B cell (primary cell): ENCODE measurements around the gene LCN10. TPM values are rescaled to one million over a fixed set of nuclear protein-coding genes. Genes with fewer than 3 reads are reported as not detected.

Experiments used
- ATAC-seq: fragments of 200-7000 bp; cut with Tn5 transposase; one replicate; pipeline ENCODE4 v1.10.0; 2021; ENCODE audit warnings: low read depth, mild to moderate bottlenecking, moderate number of reproducible peaks, moderate library complexity
- CTCF ChIA-PET: fragments of 350-600 bp; sonication (Branson Sonifier 250); formaldehyde crosslinking; loops from one replicate; lab custom pipeline; 2021; ENCODE audit warnings: antibody characterized with exemption, inconsistent platforms; lab: Charles Lee
- POLR2A ChIA-PET: fragments of 350-600 bp; sonication (Branson Sonifier 250); formaldehyde crosslinking; loops from one replicate; lab custom pipeline; 2021; ENCODE audit warnings: antibody characterized with exemption; lab: Charles Lee
- DNase-seq: peaks from one replicate; pipeline ENCODE4 v3.0.0; 2013
- H2AFZ ChIP-seq: 2 replicates; pipeline ENCODE4 v1.6.1; 2012; ENCODE audit warnings: mild to moderate bottlenecking, low read depth, low read length; ENCODE audit not compliant: insufficient read depth, poor library complexity, severe bottlenecking
- H3K27ac ChIP-seq, 2 donors: 1 replicate in 1 of 2; 2 replicates in 1 of 2; pipeline ENCODE4 v1.5.1; 2012 to 2013; ENCODE audit warnings: low read length in 2 of 2, mild to moderate bottlenecking in 2 of 2, moderate library complexity in 1 of 2
- H3K27me3 ChIP-seq, 4 experiments: fragments of 200-600 bp in 1 of 4; sonication (generic) in 1 of 4; replicated peaks in 1 of 4; 1 replicate in 2 of 4; 2 replicates in 2 of 4; pipeline versions ENCODE4 v1.6.1 to v1.7.0; 2013 to 2016; ENCODE audit warnings: low read length in 3 of 4, mild to moderate bottlenecking in 2 of 4, mixed read lengths in 1 of 4, moderate library complexity in 1 of 4; ENCODE audit not compliant: insufficient read depth in 4 of 4, control insufficient read depth in 3 of 4; ENCODE audit errors: control extremely low read depth in 1 of 4
- H3K36me3 ChIP-seq, 2 experiments: replicated peaks in 1 of 2; 1 replicate in 1 of 2; 2 replicates in 1 of 2; pipeline versions ENCODE4 v1.6.1 to v1.7.1; 2013; ENCODE audit warnings: low read length in 1 of 2; ENCODE audit not compliant: insufficient read depth in 2 of 2, control insufficient read depth in 1 of 2; ENCODE audit errors: control extremely low read depth in 1 of 2, extremely low read depth in 1 of 2
- H3K4me1 ChIP-seq, 2 donors: fragments of 200-600 bp in 1 of 2; sonication (generic) in 1 of 2; 1 replicate in 1 of 2; 2 replicates in 1 of 2; pipeline versions ENCODE4 v1.5.1 to v1.6.1; 2013 to 2017; ENCODE audit warnings: low read length in 2 of 2; ENCODE audit not compliant: control insufficient read depth in 2 of 2, insufficient read depth in 2 of 2
- H3K4me2 ChIP-seq: replicated peaks from 2 replicates; pipeline ENCODE3; 2012; ENCODE audit warnings: mild to moderate bottlenecking, low read depth, low read length; ENCODE audit not compliant: poor library complexity, severe bottlenecking
- H3K4me3 ChIP-seq, 5 experiments: fragments of 200-600 bp in 1 of 5; sonication (generic) in 1 of 5; 1 replicate in 3 of 5; 2 replicates in 2 of 5; pipeline versions ENCODE4 v1.5.1 to v1.7.0; 2011 to 2016; ENCODE audit warnings: low read length in 4 of 5, mild to moderate bottlenecking in 4 of 5, low read depth in 2 of 5, control low read depth in 1 of 5, moderate library complexity in 1 of 5; ENCODE audit not compliant: insufficient read depth in 1 of 5; ENCODE audit errors: control extremely low read depth in 1 of 5, extremely low read depth in 1 of 5
- H3K79me2 ChIP-seq: fragments of 200-600 bp; sonication (generic); one replicate; pipeline ENCODE4 v1.6.0; 2016; ENCODE audit warnings: low read length; ENCODE audit not compliant: control insufficient read depth, insufficient read depth
- H3K9ac ChIP-seq: fragments of 200-600 bp; sonication (generic); 2 replicates; pipeline ENCODE4 v1.6.1; 2017; ENCODE audit warnings: mild to moderate bottlenecking, low read length, moderate library complexity
- H3K9me3 ChIP-seq, 3 donors: one replicate each; pipeline versions ENCODE4 v1.6.1 to v1.7.1; 2013; ENCODE audit warnings: low read length in 2 of 3; ENCODE audit not compliant: control insufficient read depth in 2 of 3, insufficient read depth in 1 of 3; ENCODE audit errors: control extremely low read depth in 1 of 3
- H4K20me1 ChIP-seq: 2 replicates; pipeline ENCODE4 v1.6.0; 2012; ENCODE audit warnings: mild to moderate bottlenecking, low read length; ENCODE audit not compliant: insufficient read depth, control insufficient read depth, poor library complexity, severe bottlenecking
- H3K27ac Mint-ChIP-seq: one replicate; pipeline ENCODE4 v1.8.0; 2021; ENCODE audit warnings: mixed read lengths
- H3K27me3 Mint-ChIP-seq: one replicate; pipeline ENCODE4 v1.8.0; 2021; ENCODE audit warnings: mixed read lengths
- H3K4me1 Mint-ChIP-seq: one replicate; pipeline ENCODE4 v1.8.0; 2021; ENCODE audit warnings: mixed read lengths
- H3K4me3 Mint-ChIP-seq: one replicate; pipeline ENCODE4 v1.8.0; 2021; ENCODE audit warnings: mixed read lengths
- H3K9me3 Mint-ChIP-seq: one replicate; pipeline ENCODE4 v1.8.0; 2022; ENCODE audit warnings: mixed read lengths; ENCODE audit not compliant: insufficient read depth
- EZH2 ChIP-seq: IDR thresholded peaks from 2 replicates; pipeline ENCODE4 v1.6.1; 2012; ENCODE audit warnings: borderline replicate concordance, low read depth, mild to moderate bottlenecking, moderate library complexity, low read length; ENCODE audit not compliant: insufficient read depth, poor library complexity, severe bottlenecking
- WGBS: methylation state at CpG from one replicate; pipeline ENCODE4 v1.1.5; 2013; ENCODE audit warnings: missing lambda C conversion rate; ENCODE audit not compliant: insufficient coverage; 5-methylcytosine and 5-hydroxymethylcytosine counted together
- intact Hi-C: fragments of 100-400 bp; cut with micrococcal nuclease; formaldehyde crosslinking; loops from one replicate; pipeline ENCODE4 v1.10.0; 2022
- polyA plus RNA-seq: library from polyadenylated mRNA; depleted of rRNA; stranded (reverse); fragments of >200 nt; gene quantifications from 2 replicates; pipeline ENCODE4 v1.2.3, GENCODE V29; 2012
- total RNA-seq, 2 donors: library from RNA; stranded (reverse); fragments of 120-200 nt in 1 of 2; gene quantifications; 1 replicate in 1 of 2; 2 replicates in 1 of 2; pipeline versions ENCODE4 v1.2.3 to v1.2.4, GENCODE V29; 2013 to 2022
- TF ChIP-seq, protein P1 (sequence below): fragments of 200-600 bp; IDR thresholded peaks from one replicate; pipeline ENCODE4 v1.8.0; 2022; ENCODE audit warnings: antibody characterized with exemption, mild to moderate bottlenecking

LCN10 gene
- total and polyA plus RNA-seq, 2 donors (not counting 1 experiment from before 2014, with no cell fraction given): 76.3 to 93.0 TPM

- no peak overlapping the region for H3K4me3 Mint-ChIP-seq
- no peak overlapping the region for H3K4me3 ChIP-seq
- H3K79me2 ChIP-seq: no peaks in the 10 kb centered on the region
- no peak for ATAC-seq
- peaks cover 11% of the 10 kb centered on the region for H3K27me3 Mint-ChIP-seq
- no peak overlapping the region for H3K4me2 ChIP-seq
- peaks cover 11 to 27% of the 10 kb centered on the region in 2 donors for H3K4me1 ChIP-seq
- no peak for DNase-seq
- no peaks in the 10 kb centered on the region for H3K36me3 ChIP-seq
- CTCF ChIA-PET: interaction anchor here (1.2 to 2.4 kb wide), 2 partner anchors 21 to 32 kb away, joined by 3 to 7 read pairs; no protein-coding TSS in a partner anchor
- WGBS: 76% methylated on average over 9 of the region's 10 CpGs
- peaks cover 0 to 34% (median 7%) of the 10 kb centered on the region in 4 experiments for H3K27me3 ChIP-seq
- no peak for TF ChIP-seq EZH2
- TF ChIP-seq, protein P1, sequence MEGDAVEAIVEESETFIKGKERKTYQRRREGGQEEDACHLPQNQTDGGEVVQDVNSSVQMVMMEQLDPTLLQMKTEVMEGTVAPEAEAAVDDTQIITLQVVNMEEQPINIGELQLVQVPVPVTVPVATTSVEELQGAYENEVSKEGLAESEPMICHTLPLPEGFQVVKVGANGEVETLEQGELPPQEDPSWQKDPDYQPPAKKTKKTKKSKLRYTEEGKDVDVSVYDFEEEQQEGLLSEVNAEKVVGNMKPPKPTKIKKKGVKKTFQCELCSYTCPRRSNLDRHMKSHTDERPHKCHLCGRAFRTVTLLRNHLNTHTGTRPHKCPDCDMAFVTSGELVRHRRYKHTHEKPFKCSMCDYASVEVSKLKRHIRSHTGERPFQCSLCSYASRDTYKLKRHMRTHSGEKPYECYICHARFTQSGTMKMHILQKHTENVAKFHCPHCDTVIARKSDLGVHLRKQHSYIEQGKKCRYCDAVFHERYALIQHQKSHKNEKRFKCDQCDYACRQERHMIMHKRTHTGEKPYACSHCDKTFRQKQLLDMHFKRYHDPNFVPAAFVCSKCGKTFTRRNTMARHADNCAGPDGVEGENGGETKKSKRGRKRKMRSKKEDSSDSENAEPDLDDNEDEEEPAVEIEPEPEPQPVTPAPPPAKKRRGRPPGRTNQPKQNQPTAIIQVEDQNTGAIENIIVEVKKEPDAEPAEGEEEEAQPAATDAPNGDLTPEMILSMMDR: no peak
- H3K27ac Mint-ChIP-seq: no peak overlapping the region
- H3K9me3 Mint-ChIP-seq: no peaks in the 10 kb centered on the region
- H4K20me1 ChIP-seq: no peaks in the 10 kb centered on the region
- H3K9ac ChIP-seq: no peak overlapping the region
- H3K9me3 ChIP-seq: peaks cover 0 to 4% (median 0%) of the 10 kb centered on the region in 3 donors
- no peak overlapping the region for H3K27ac ChIP-seq
- no peak overlapping the region for H2AFZ ChIP-seq
- peaks cover 13% of the 10 kb centered on the region for H3K4me1 Mint-ChIP-seq
- intact Hi-C loops: no loop called here
- POLR2A ChIA-PET: no interaction called here
Measured at GRCh38 chr9:136695435-136695895, 47.3 kb downstream of the LCN10 start.

DNA sequence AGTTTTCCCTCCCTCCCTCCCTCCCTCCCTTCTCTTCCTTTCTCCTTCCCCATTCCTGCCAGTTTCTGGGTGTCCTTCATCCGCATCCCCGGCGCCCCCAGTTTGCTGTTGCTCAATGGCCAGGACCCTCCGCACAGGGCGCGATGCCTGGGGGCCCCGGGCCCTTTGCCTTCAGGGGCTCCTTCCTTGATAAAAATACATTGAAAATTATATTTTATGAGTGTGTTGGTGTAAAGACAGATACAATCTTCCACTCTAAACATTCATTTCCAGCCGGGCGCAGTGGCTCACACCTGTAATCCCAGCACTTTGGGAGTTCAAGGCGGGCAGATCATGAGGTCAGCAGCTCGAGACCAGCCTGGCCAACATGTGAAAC lies 47.9 kb downstream of the LCN10 start:
- ChIA-PET POLR2A (no interaction called here), CTCF (interaction anchor here (1.2 to 2.4 kb wide), 2 partner anchors 21 to 32 kb away, joined by 3 to 7 read pairs; no protein-coding TSS in a partner anchor)
- no peak for ATAC-seq
- Histone ChIP-seq H3K9ac (no peak overlapping the region), H2AFZ (no peak overlapping the region), H3K4me3 (no peak overlapping the region), H3K9me3 (no peaks in the 10 kb centered on the region), H3K4me2 (no peak overlapping the region), H3K36me3 (no peaks in the 10 kb centered on the region), H3K27me3 (peaks cover 0 to 29% (median 7%) of the 10 kb centered on the region in 4 experiments), H3K27ac (no peak overlapping the region), H3K79me2 (no peaks in the 10 kb centered on the region), H4K20me1 (no peaks in the 10 kb centered on the region), H3K4me1 (peaks cover 5 to 21% of the 10 kb centered on the region in 2 donors)
- TF ChIP-seq, protein P1: no peak
- no peak for TF ChIP-seq EZH2
- 97% methylated on average over 4 of the region's 11 CpGs for whole genome bisulfite sequencing
- no peaks in the 10 kb centered on the region for H3K9me3 Mint-ChIP-seq
- H3K4me3 Mint-ChIP-seq: no peak overlapping the region
- intact Hi-C loops: no loop called here
- no peak for DNase-seq
- H3K27me3 Mint-ChIP-seq: peaks cover 11% of the 10 kb centered on the region
- H3K4me1 Mint-ChIP-seq: peaks cover 9% of the 10 kb centered on the region
- no peak overlapping the region for H3K27ac Mint-ChIP-seq
